Measurements from ENCODE around the gene ABCC4.
"Not testable (repeated sequence)": the region's sequence is repeated elsewhere in the genome, so short reads cannot be mapped to it uniquely, and the experiment has no call there.

DNA sequence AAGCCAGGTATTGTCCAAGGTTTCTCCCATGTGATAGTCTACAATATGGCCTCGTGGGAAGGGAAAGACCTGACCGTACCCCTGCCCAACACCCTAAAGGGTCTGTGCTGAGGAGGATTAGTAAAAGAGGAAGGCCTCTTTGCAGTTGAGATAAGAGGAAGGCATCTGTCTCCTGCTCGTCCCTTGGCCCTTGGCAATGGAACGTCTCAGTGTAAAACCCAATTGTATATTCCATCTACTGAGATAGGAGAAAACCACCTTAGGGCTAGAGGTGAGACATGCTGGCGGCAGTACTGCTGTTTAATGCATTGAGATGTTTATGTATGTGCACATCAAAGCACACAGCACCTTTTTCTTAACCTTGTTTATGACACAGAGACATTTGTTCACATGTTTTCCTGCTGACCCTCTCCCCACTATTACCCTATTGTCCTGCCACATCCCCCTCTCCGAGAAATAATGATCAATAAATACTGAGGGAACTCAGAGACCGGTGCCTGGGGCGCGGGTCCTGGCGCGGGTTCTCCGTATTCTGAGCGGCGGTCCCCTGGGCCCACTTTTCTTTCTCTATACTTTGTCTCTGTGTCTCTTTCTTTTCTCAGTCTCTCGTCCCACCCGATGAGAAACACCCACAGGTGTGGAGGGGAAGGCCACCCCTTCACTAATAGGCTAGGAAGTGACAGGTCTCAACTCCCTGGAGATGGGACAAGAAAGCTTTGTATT, 32.7 kb downstream of the ABCC4 start:
- not testable (repeated sequence) for TF ChIP-seq POLR2A, EP300 (IDR thresholded peaks at IDR 0.05)
- TF ChIP-seq, protein P1, sequence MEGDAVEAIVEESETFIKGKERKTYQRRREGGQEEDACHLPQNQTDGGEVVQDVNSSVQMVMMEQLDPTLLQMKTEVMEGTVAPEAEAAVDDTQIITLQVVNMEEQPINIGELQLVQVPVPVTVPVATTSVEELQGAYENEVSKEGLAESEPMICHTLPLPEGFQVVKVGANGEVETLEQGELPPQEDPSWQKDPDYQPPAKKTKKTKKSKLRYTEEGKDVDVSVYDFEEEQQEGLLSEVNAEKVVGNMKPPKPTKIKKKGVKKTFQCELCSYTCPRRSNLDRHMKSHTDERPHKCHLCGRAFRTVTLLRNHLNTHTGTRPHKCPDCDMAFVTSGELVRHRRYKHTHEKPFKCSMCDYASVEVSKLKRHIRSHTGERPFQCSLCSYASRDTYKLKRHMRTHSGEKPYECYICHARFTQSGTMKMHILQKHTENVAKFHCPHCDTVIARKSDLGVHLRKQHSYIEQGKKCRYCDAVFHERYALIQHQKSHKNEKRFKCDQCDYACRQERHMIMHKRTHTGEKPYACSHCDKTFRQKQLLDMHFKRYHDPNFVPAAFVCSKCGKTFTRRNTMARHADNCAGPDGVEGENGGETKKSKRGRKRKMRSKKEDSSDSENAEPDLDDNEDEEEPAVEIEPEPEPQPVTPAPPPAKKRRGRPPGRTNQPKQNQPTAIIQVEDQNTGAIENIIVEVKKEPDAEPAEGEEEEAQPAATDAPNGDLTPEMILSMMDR (IDR thresholded peaks at IDR 0.05), result not testable (repeated sequence)

All from suprapubic skin (tissue), 3 donors.